ENCODE measurements around the gene LYRM2.

LYRM2 gene

GRCh38 chr6:89590133-89590532 is 48.4 kb downstream of the LYRM2 start:
- TF ChIP-seq CTCF (IDR thresholded peaks at IDR 0.05; ENCODE audit: low read depth, low read length, missing control alignments), result no peak
- in situ Hi-C loops (cut with HindIII; ENCODE audit: low sequenced_read_pairs), result no loop called here
- DNase-seq (ENCODE audit: low read depth), result no peak
- H3K4me3 ChIP-seq (ENCODE audit: low read depth, low read length), result no peak overlapping the region

- TF ChIP-seq CTCF (IDR thresholded peaks at IDR 0.05; ENCODE audit: low read depth, low read length, missing control alignments), result no peak
- in situ Hi-C loops (cut with HindIII; ENCODE audit: low sequenced_read_pairs), result no loop called here
Observed at GRCh38 chr6:89589297-89590025, 49.1 kb downstream of the LYRM2 start.

GRCh38 chr6:89585154-89585553 is 53.4 kb downstream of the LYRM2 start:
- in situ Hi-C loops (cut with HindIII; ENCODE audit: low sequenced_read_pairs), result no loop called here
- no peak for TF ChIP-seq CTCF (IDR thresholded peaks at IDR 0.05; ENCODE audit: low read depth, low read length, missing control alignments)
- DNase-seq (ENCODE audit: low read depth), result no peak
- no peak overlapping the region for H3K4me3 ChIP-seq (ENCODE audit: low read depth, low read length)

More at GRCh38 chr6:89589297-89590025, 49.1 kb downstream of the LYRM2 start:
- no peak overlapping the region for H3K4me3 ChIP-seq (ENCODE audit: low read depth, low read length)
- no peak for DNase-seq (ENCODE audit: low read depth)

- in situ Hi-C loops (cut with HindIII; ENCODE audit: low sequenced_read_pairs), result no loop called here
Observed at GRCh38 chr6:89584539-89584938, 54.0 kb downstream of the LYRM2 start.

GRCh38 chr6:89583559-89583958 is 55.0 kb downstream of the LYRM2 start:
- H3K4me3 ChIP-seq (ENCODE audit: low read depth, low read length), result no peak overlapping the region
- in situ Hi-C loops (cut with HindIII; ENCODE audit: low sequenced_read_pairs), result no loop called here
- no peak for TF ChIP-seq CTCF (IDR thresholded peaks at IDR 0.05; ENCODE audit: low read depth, low read length, missing control alignments)
- DNase-seq (ENCODE audit: low read depth), result no peak

More at GRCh38 chr6:89584539-89584938, 54.0 kb downstream of the LYRM2 start:
- DNase-seq (ENCODE audit: low read depth), result no peak
- H3K4me3 ChIP-seq (ENCODE audit: low read depth, low read length), result no peak overlapping the region
- TF ChIP-seq CTCF (IDR thresholded peaks at IDR 0.05; ENCODE audit: low read depth, low read length, missing control alignments), result no peak

- no peak for DNase-seq (ENCODE audit: low read depth)
- in situ Hi-C loops (cut with HindIII; ENCODE audit: low sequenced_read_pairs), result no loop called here
Observed at GRCh38 chr6:89582669-89583325, 55.8 kb downstream of the LYRM2 start.

More at GRCh38 chr6:89582669-89583325, 55.8 kb downstream of the LYRM2 start:
- H3K4me3 ChIP-seq (ENCODE audit: low read depth, low read length), result no peak overlapping the region
- no peak for TF ChIP-seq CTCF (IDR thresholded peaks at IDR 0.05; ENCODE audit: low read depth, low read length, missing control alignments)

Measured in astrocyte of the cerebellum (primary cell).